Panc1 (cell line): Measurements from ENCODE around the gene AGBL4. TPM values are rescaled to one million over a fixed set of nuclear protein-coding genes. Genes with fewer than 3 reads are reported as not detected.

Source experiments
- ATAC-seq: fragments of 200-7000 bp; cut with Tn5 transposase; 2 replicates; pipeline ENCODE4 v1.9.1; 2020; ENCODE audit warnings: mild to moderate bottlenecking, moderate library complexity
- BruUV-seq: library from RNA; stranded (reverse); fragments of 400-500 nt; replicated peaks from 2 replicates; lab custom pipeline; 2021; lab: Mats Ljungman, UMichigan
- CTCF ChIA-PET: fragments of 300-600 bp; sonication (Branson Sonifier 250); formaldehyde crosslinking; loops from one replicate; lab custom pipeline; 2022; ENCODE audit warnings: antibody characterized with exemption; lab: Charles Lee
- POLR2A ChIA-PET: fragments of 300-600 bp; sonication (Branson Sonifier 250); formaldehyde crosslinking; loops from one replicate; lab custom pipeline; 2022; ENCODE audit warnings: antibody characterized with exemption; lab: Charles Lee
- DNase-seq: peaks from one replicate; pipeline ENCODE4 v3.0.0-alpha.2; 2010; ENCODE audit warnings: low read depth, low spot score
- H3K27ac ChIP-seq: 2 replicates; pipeline ENCODE4 v1.5.1; 2011; ENCODE audit warnings: mild to moderate bottlenecking, low read length, inconsistent platforms
- H3K27me3 ChIP-seq: fragments of 200-500 bp; sonication (Bioruptor generic); 2 replicates; pipeline ENCODE4 v1.6.0; 2014; ENCODE audit warnings: low read length, inconsistent platforms; ENCODE audit not compliant: control insufficient read depth, insufficient read depth
- H3K36me3 ChIP-seq: fragments of 200-500 bp; sonication (Bioruptor generic); 2 replicates; pipeline ENCODE4 v1.5.1; 2014; ENCODE audit warnings: inconsistent platforms, mild to moderate bottlenecking, low read length, moderate library complexity; ENCODE audit not compliant: control insufficient read depth, insufficient read depth
- H3K4me1 ChIP-seq: 2 replicates; pipeline ENCODE4 v1.5.1; 2011; ENCODE audit warnings: inconsistent platforms, mild to moderate bottlenecking, low read length, moderate library complexity; ENCODE audit not compliant: control insufficient read depth, insufficient read depth
- H3K4me3 ChIP-seq, 2 experiments: 2 replicates each; pipeline ENCODE4 v1.5.1; 2011 to 2012; ENCODE audit warnings: low read depth in 2 of 2, low read length in 2 of 2, mild to moderate bottlenecking in 2 of 2, inconsistent platforms in 1 of 2, moderate library complexity in 1 of 2
- H3K9me3 ChIP-seq: fragments of 200-500 bp; sonication (Bioruptor generic); 2 replicates; pipeline ENCODE4 v1.5.1; 2014; ENCODE audit warnings: low read depth, mild to moderate bottlenecking, inconsistent platforms, low read length, moderate library complexity; ENCODE audit not compliant: control insufficient read depth, insufficient read depth
- CTCF ChIP-seq: fragments of 450-650 bp; IDR thresholded peaks from 2 replicates; pipeline ENCODE4 v1.5.1; 2017; ENCODE audit warnings: mild to moderate bottlenecking
- POLR2AphosphoS5 ChIP-seq: IDR thresholded peaks from 2 replicates; pipeline ENCODE4 v1.6.1; 2012; ENCODE audit warnings: mild to moderate bottlenecking, low read depth, low read length, moderate library complexity
- REST ChIP-seq, 2 experiments: IDR thresholded peaks; 2 replicates each; pipeline ENCODE4 v1.6.1; 2011 to 2012; ENCODE audit warnings: low read depth in 2 of 2, control low read depth in 1 of 2, low read length in 1 of 2, mild to moderate bottlenecking in 1 of 2, moderate library complexity in 1 of 2; ENCODE audit not compliant: insufficient read depth in 1 of 2
- SIN3A ChIP-seq: IDR thresholded peaks from 2 replicates; pipeline ENCODE4 v1.6.1; 2012; ENCODE audit warnings: low read depth, mild to moderate bottlenecking, low read length, moderate library complexity, borderline replicate concordance; ENCODE audit not compliant: insufficient read depth
- TCF7L2 ChIP-seq: IDR thresholded peaks from 2 replicates; pipeline ENCODE4 v1.6.1; 2011; ENCODE audit warnings: mild to moderate bottlenecking, low read depth, low read length, inconsistent platforms
- in situ Hi-C: cut with HindIII; loops from 2 replicates; pipeline ENCODE4 v1.10.0; 2016; ENCODE audit warnings: low sequenced_read_pairs, low pct_unique_long_range_greater_than_20kb
- intact Hi-C: fragments of 100-400 bp; cut with micrococcal nuclease; formaldehyde crosslinking; loops from one replicate; pipeline ENCODE4 v1.10.0; 2022; ENCODE audit not compliant: unreplicated experiment
- total RNA-seq: library from RNA; stranded (reverse); gene quantifications from one replicate; pipeline ENCODE4 v1.2.1, GENCODE V29; 2021; ENCODE audit not compliant: unreplicated experiment

The AGBL4 gene
- total RNA-seq, 1 experiment from 2014 or later = not detected

- in situ Hi-C loops (no loop called here), intact Hi-C loops (no loop called here)
- peaks cover 2% of the 10 kb centered on the region; the same call in 1 of the 2 replicates for H3K27me3 ChIP-seq
- no peak for ATAC-seq
- no peaks in the 10 kb centered on the region for H3K9me3 ChIP-seq
- no peak for DNase-seq
- BruUV-seq = no TSS peak
- H3K27ac ChIP-seq = no peak overlapping the region
- no peaks in the 10 kb centered on the region for H3K36me3 ChIP-seq
- TF ChIP-seq SIN3A = no peak
- H3K4me3 ChIP-seq = no peak overlapping the region
- ChIA-PET POLR2A (no interaction called here), CTCF (no interaction called here)
- no peaks in the 10 kb centered on the region for H3K4me1 ChIP-seq
Observed at GRCh38 chr1:48684381-48684780, 1339.4 kb downstream of the AGBL4 start.

- TF ChIP-seq REST (IDR thresholded peaks at IDR 0.05; ENCODE audit: insufficient read depth in 1 of 2, low read depth in 2 of 2, low read length in 1 of 2) = no peak
- TF ChIP-seq CTCF = no peak
- no peak for TF ChIP-seq POLR2AphosphoS5
- no peak for TF ChIP-seq SIN3A
- no peak for TF ChIP-seq TCF7L2
- Histone ChIP-seq H3K36me3 (no peaks in the 10 kb centered on the region), H3K27me3 (peaks cover 2% of the 10 kb centered on the region; the same call in 1 of the 2 replicates), H3K27ac (no peak overlapping the region), H3K4me3 (no peak overlapping the region), H3K4me1 (no peaks in the 10 kb centered on the region), H3K9me3 (no peaks in the 10 kb centered on the region)
- no TSS peak for BruUV-seq
- DNase-seq (no peak), ATAC-seq (no peak)
- in situ Hi-C loops (no loop called here), intact Hi-C loops (no loop called here)
- ChIA-PET POLR2A (no interaction called here), CTCF (no interaction called here)
Observed at GRCh38 chr1:48683839-48684238, 1339.9 kb downstream of the AGBL4 start.

GRCh38 chr1:48681476-48682305 lies 1342.1 kb downstream of the AGBL4 start:
- DNase-seq (no peak), ATAC-seq (no peak)
- POLR2A ChIA-PET = no interaction called here

More at GRCh38 chr1:48681476-48682305, 1342.1 kb downstream of the AGBL4 start:
- Histone ChIP-seq H3K36me3 (no peaks in the 10 kb centered on the region), H3K27ac (no peak overlapping the region), H3K27me3 (peaks cover 2% of the 10 kb centered on the region; the same call in 1 of the 2 replicates), H3K4me1 (no peaks in the 10 kb centered on the region), H3K4me3 (no peak overlapping the region), H3K9me3 (no peaks in the 10 kb centered on the region)
- intact Hi-C loops (no loop called here), in situ Hi-C loops (no loop called here)
- BruUV-seq = no TSS peak
- no peak for TF ChIP-seq TCF7L2
- TF ChIP-seq CTCF = no peak
- no peak for TF ChIP-seq POLR2AphosphoS5
- TF ChIP-seq REST (IDR thresholded peaks at IDR 0.05; ENCODE audit: insufficient read depth in 1 of 2, low read depth in 2 of 2, low read length in 1 of 2) = no peak
- no peak for TF ChIP-seq SIN3A
- CTCF ChIA-PET = no interaction called here
